GM19468 (cell line): Measurements from ENCODE around the gene FGA.

Source experiments
- ATAC-seq: cut with Tn5 transposase; IDR thresholded peaks from one replicate; pipeline ENCODE4 v1.9.1; 2021; ENCODE audit warnings: mild to moderate bottlenecking, moderate library complexity, moderate number of reproducible peaks; ENCODE audit not compliant: unreplicated experiment; ENCODE audit errors: extremely low read depth

Gene FGA

GRCh38 chr4:154590329-154591006, at the start of gene FGA:
FGA (minus strand) TSS chr4:154590742; CDS start chr4:154590687, 55 bp downstream.
- no peak for ATAC-seq

- ATAC-seq, result no peak
These were observed 43.5 kb upstream of the FGA start for GRCh38 chr4:154634058-154634457.

DNA sequence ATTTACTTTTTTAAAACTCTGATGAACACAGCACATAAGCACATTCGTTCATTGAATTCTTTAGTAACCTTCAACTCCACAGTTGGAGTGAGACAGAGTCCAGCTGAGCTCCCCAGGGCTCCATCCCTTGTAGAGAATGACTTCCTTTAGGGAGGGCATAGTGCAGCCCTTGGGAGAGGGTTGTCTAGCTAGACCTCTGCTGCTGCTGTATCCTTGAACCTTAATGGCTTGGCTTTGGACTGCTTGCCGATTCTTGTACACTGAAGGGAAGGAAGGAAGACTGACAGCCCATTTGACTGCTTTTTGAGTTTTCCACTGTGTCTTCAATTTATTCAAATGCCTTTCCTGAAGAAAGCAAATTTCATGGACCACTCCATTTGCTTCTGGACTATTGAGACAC, 41.3 kb upstream of the FGA start:
- no peak for ATAC-seq

DNA sequence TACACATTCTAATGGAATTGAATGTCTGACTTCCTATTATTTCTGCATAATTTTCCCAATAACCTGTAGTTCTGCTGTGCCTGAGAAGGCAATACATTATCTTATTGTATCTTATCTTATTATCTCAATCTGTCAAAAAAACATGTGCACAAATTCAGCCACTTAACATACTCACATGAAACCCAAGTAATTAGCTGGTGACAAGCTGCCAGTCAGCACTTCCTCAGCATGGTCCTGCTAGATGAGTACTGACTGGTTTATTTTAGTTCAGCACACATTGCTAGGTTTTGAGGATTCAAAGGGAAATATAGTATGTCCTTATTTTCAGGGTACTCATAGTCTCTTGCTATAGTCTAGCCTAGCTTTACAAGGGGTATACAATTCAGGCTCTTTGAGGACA, 39.8 kb upstream of the FGA start:
- ATAC-seq, result no peak

GRCh38 chr4:154626793-154627484, 36.4 kb upstream of the FGA start:
- peak; percentile 89 for ATAC-seq

DNA sequence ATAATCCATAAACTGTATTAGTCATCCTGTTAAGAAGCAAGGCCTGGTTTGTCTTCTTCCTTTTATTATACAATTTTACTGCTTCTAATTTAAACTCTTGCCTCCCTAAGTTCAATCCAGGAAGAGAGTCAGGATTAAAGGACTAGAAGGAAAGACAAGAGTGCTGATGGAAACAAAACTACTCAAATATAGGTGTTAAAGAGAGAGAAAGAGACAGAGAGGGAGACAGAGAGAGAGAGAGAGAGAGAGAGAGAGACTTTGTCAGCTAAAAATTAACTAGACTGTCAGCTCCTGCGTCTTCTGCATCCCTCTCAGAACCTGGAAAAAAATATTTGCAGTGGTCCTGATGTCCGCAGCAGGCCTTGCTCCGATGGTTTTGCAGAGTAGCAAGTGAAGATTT, 35.4 kb upstream of the FGA start:
- ATAC-seq, result no peak

DNA sequence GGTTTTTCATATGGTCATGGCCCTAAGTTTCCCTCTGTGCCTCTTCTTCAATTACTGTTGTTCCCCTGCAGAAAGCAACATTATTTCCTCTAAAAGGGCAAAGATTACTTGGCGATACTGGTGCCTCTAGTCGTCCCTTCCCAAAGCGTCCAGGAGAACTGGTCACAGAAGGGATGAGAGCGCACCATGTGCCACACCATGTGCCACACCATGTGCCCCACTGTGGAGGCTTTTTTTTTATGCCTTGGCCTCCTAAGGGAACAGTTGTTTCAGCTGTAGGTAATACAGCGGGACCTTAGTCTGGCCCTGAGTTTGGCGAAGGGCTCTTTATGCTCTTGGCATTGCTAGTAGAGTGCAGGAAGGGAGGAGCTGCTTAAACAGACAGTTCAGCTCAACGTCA, 33.5 kb upstream of the FGA start:
- ATAC-seq, result no peak

GRCh38 chr4:154623436-154623835, 32.9 kb upstream of the FGA start:
- ATAC-seq, result no peak

- ATAC-seq, result no peak
These were observed 32.1 kb upstream of the FGA start for GRCh38 chr4:154622598-154622997.

- no peak for ATAC-seq
These were observed 29.6 kb upstream of the FGA start for GRCh38 chr4:154620111-154620510.

- ATAC-seq, result peak; percentile 44
These were observed 28.3 kb upstream of the FGA start for GRCh38 chr4:154618708-154619315.

- ATAC-seq, result no peak
These were observed 27.3 kb upstream of the FGA start for GRCh38 chr4:154617820-154618317.

DNA sequence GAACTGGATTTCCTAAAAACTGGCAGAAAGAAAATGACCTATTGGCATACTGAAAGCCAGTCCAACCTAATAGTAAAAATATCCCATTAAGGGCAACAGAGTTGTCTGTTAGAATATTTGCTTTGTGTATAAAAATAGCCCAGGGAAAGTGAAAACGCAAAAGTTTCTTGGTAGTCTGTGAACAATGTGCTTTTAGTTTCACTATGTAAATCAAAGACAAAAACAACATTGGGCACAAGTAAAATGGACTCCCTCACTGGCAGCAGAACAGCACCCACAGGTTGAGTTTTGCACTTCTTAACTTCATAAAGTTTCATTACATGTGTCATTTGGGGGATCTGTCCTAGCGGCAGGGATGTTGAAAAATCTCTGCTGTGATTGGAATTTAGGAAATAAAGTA, 26.2 kb upstream of the FGA start:
- ATAC-seq, result peak; percentile 97

DNA sequence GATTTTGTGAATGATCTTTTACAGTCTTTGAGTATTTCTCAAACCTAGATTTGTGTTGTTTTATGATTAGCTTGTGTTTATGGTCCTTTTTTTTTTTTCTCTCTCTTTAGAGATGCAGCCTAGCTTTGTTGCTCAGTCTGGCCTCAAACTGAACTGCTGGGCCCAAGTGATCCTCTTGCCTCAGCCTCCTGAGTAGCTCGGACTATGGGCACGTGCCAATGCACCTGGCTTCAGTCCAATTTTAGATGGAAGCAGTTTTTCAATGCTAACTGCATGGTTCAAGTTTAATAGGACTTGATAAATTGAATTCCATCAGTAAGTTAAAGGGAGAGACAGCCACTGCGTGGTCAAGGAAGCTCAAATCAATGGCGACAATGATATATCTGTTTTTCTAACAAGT, 25.7 kb upstream of the FGA start:
- ATAC-seq, result no peak

DNA sequence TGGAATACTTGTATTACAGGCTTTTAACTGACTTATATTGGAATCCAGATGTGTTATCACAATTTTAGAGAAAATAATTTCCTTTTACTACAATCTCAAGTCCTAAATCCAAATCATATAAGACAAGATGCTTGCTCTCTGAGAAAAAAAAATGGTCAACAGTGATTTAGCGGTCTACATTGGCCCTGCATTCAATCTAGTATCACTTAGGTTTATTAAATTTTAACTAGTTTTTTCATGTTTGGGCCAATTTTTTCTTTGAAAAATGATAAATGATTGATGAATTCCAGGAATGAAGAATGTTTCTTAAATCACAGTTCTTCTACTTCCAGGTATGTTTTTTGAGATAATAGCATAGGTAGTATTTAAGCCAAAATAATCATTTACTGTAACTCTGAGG, 24.7 kb upstream of the FGA start:
- ATAC-seq, result no peak

DNA sequence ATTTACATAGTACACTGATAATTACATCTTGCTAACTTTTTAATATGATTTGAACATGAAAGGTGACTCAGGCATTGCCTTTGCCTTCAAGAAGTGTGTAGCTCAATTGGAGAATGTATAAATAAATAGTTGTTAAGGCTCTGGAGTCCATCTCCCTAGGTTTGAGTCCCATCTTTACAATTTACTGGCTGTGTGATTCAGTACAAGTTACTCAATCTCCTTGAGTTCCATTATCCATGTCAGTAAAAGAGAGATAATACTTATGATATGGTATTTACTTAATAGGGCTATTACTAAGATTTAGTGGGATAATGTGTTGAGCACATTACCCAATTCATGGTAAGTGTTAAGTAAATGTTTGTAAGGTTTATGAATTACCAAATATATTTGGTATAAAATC, 23.8 kb upstream of the FGA start:
- no peak for ATAC-seq

GRCh38 chr4:154612472-154613414, 22.2 kb upstream of the FGA start, which contains the start of gene FGG:
FGG (minus strand) TSS chr4:154612656; CDS start chr4:154612609, 47 bp downstream.
- ATAC-seq, result no peak

DNA sequence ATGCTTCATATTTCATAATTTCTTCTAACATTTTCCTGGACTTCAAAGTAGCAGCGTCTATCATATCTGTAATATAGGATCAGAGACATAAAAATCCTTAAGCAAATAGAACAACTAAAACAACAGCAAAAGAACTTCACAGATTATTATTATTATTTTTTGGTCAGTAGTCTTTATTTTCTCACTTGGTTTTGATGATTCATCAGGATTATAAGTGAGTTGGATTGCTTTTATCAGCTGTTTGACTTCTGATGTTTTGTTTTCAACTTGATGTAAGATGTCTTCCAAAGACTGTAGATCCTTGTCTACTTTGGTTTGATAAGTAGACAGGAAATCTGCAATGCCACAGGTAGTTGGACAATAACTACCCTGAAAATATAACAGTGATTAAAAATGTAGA, 21.3 kb upstream of the FGA start:
- no peak for ATAC-seq

- ATAC-seq, result no peak
These were observed 20.0 kb upstream of the FGA start for GRCh38 chr4:154610582-154610981.

- ATAC-seq, result no peak
These were observed 19.0 kb upstream of the FGA start for GRCh38 chr4:154609532-154609931.
